Right kidney (tissue), 1 donor: ENCODE results near the gene ARHGAP24.
A peak's percentile ranks its signal among the peaks of the same experiment; 100 is the strongest.
"Not testable (repeated sequence)": the region's sequence is repeated elsewhere in the genome, so short reads cannot be mapped to it uniquely, and the experiment has no call there.

Experiments
- DNase-seq: peaks from one replicate; pipeline ENCODE4 v3.0.0-alpha.2; 2016

The ARHGAP24 gene

GRCh38 chr4:85821688-85822455 is 346.9 kb downstream of the ARHGAP24 start:
- DNase-seq = no peak

GRCh38 chr4:85823295-85823694 is 348.3 kb downstream of the ARHGAP24 start:
- peak; percentile 9 for DNase-seq

- DNase-seq = no peak
Observed at GRCh38 chr4:85824166-85824945, 349.4 kb downstream of the ARHGAP24 start.

- DNase-seq = peak; percentile 65
Observed at GRCh38 chr4:85826060-85826678, 351.2 kb downstream of the ARHGAP24 start.

GRCh38 chr4:85828027-85828890 is 353.3 kb downstream of the ARHGAP24 start:
- DNase-seq = peak; percentile 8

- DNase-seq = peak; percentile 25
Observed at GRCh38 chr4:85829276-85830051, 354.5 kb downstream of the ARHGAP24 start.

- no peak for DNase-seq
Observed at GRCh38 chr4:85831647-85832046, 356.7 kb downstream of the ARHGAP24 start.

- no peak for DNase-seq
Observed at GRCh38 chr4:85833302-85833701, 358.4 kb downstream of the ARHGAP24 start.

- no peak for DNase-seq
Observed at GRCh38 chr4:85834934-85835333, 360.0 kb downstream of the ARHGAP24 start.

- DNase-seq = no peak
Observed at GRCh38 chr4:85836588-85837438, 361.9 kb downstream of the ARHGAP24 start.

- DNase-seq = no peak
Observed at GRCh38 chr4:85837439-85837733, 362.4 kb downstream of the ARHGAP24 start.

GRCh38 chr4:85839981-85840451 is 365.1 kb downstream of the ARHGAP24 start:
- DNase-seq = not testable (repeated sequence)

- DNase-seq = no peak
Observed at GRCh38 chr4:85842540-85842939, 367.6 kb downstream of the ARHGAP24 start.

- DNase-seq = not testable (repeated sequence)
Observed at GRCh38 chr4:85853740-85854139, 378.8 kb downstream of the ARHGAP24 start.

GRCh38 chr4:85854546-85854945 is 379.6 kb downstream of the ARHGAP24 start:
- no peak for DNase-seq

GRCh38 chr4:85860066-85860740 is 385.3 kb downstream of the ARHGAP24 start:
- no peak for DNase-seq

- no peak for DNase-seq
Observed at GRCh38 chr4:85861064-85861765, 386.3 kb downstream of the ARHGAP24 start.

GRCh38 chr4:85862896-85863295 is 387.9 kb downstream of the ARHGAP24 start:
- DNase-seq = no peak
